Measurements from ENCODE around the gene LYG1. TPM values are rescaled to one million over a fixed set of nuclear protein-coding genes. Genes with fewer than 3 reads are reported as not detected.

The LYG1 gene
- total and polyA plus RNA-seq, 2 of the 13 experiments (the other 11 are each of a cell fraction or from before 2014, with no cell fraction given) = 1.00 to 2.9 TPM

- no peak; the same call in 1 of the 2 replicates for TF ChIP-seq ZNF460 (CRISPR knock-in tag; IDR thresholded peaks at IDR 0.05; ENCODE audit: borderline replicate concordance)
- TF ChIP-seq SOX5 (CRISPR knock-in tag; IDR thresholded peaks at IDR 0.05; ENCODE audit: borderline replicate concordance) = peak; percentile 59; the same call in 1 of the 2 replicates
- TF ChIP-seq CSRNP2 (CRISPR knock-in tag; conservative IDR thresholded peaks at IDR 0.05; ENCODE audit: low read depth) = no peak
- TF ChIP-seq TBX3 (IDR thresholded peaks at IDR 0.05; ENCODE audit: borderline replicate concordance) = peak; percentile 71; the same call in 1 of the 2 replicates
- TF ChIP-seq ZNF280D (CRISPR knock-in tag; IDR thresholded peaks at IDR 0.05) = peak; percentile 76
- TF ChIP-seq ZKSCAN8 (CRISPR knock-in tag; IDR thresholded peaks at IDR 0.05; ENCODE audit: borderline replicate concordance) = peak; percentile 88; the same call in 1 of the 2 replicates
- TF ChIP-seq PREB (CRISPR knock-in tag; IDR thresholded peaks at IDR 0.05) = no peak; the same call in none of the 2 replicates
- TF ChIP-seq HOXA5 (CRISPR knock-in tag; IDR thresholded peaks at IDR 0.05) = no peak
- TF ChIP-seq ZNF343 (CRISPR knock-in tag; IDR thresholded peaks at IDR 0.05) = peak; percentile 83
- TF ChIP-seq ZNF44 (CRISPR knock-in tag; IDR thresholded peaks at IDR 0.05) = peak; percentile 87; the same call in 1 of the 2 replicates
- TF ChIP-seq ZNF160 (CRISPR knock-in tag; IDR thresholded peaks at IDR 0.05) = peak; percentile 67; the same call in 1 of the 2 replicates
- no peak for TF ChIP-seq MIXL1 (CRISPR knock-in tag; IDR thresholded peaks at IDR 0.05)
- TF ChIP-seq HNRNPUL1 (IDR thresholded peaks at IDR 0.05; ENCODE audit: low read depth, low read length) = no peak
- peak; percentile 41; the same call in 1 of the 2 replicates for TF ChIP-seq ZNF124 (CRISPR knock-in tag; IDR thresholded peaks at IDR 0.05)
- TF ChIP-seq ZHX2 (IDR thresholded peaks at IDR 0.05; ENCODE audit: low read depth) = peak; percentile 86
- no peak for TF ChIP-seq ZHX2 (CRISPR knock-in tag; IDR thresholded peaks at IDR 0.05; ENCODE audit: borderline replicate concordance)
- TF ChIP-seq HDAC2 (CRISPR knock-in tag; IDR thresholded peaks at IDR 0.05) = peak; percentile 91
Observed at GRCh38 chr2:99335911-99336803, 35.2 kb upstream of the LYG1 start, which contains the start of gene TXNDC9 (continued).
